ENCODE results near the gene GSTM3.

- TF ChIP-seq CTCF (IDR thresholded peaks at IDR 0.05 in 2 of 3, conservative IDR thresholded peaks at IDR 0.05 in 1 of 3; ENCODE audit: control insufficient read depth in 2 of 3, extremely low read depth in 1 of 3, insufficient read depth in 1 of 3, low read depth in 3 of 3, low read length in 3 of 3), result no peak
- TF ChIP-seq, protein P1, sequence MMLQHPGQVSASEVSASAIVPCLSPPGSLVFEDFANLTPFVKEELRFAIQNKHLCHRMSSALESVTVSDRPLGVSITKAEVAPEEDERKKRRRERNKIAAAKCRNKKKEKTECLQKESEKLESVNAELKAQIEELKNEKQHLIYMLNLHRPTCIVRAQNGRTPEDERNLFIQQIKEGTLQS (IDR thresholded peaks at IDR 0.05; ENCODE audit: borderline replicate concordance, extremely low read depth, low read depth, low read length), result no peak
- TF ChIP-seq PAX5 (IDR thresholded peaks at IDR 0.05; ENCODE audit: borderline replicate concordance, low read depth, low read length), result no peak
- no peak for TF ChIP-seq TCF7 (IDR thresholded peaks at IDR 0.05; ENCODE audit: borderline replicate concordance)
- no peak for TF ChIP-seq YY1 (IDR thresholded peaks at IDR 0.05; ENCODE audit: low read depth, low read length)
- TF ChIP-seq EP300 (IDR thresholded peaks at IDR 0.05; ENCODE audit: borderline replicate concordance in 1 of 2, control insufficient read depth in 1 of 2, low read depth in 2 of 2, low read length in 2 of 2), result no peak
- TF ChIP-seq EZH2 (IDR thresholded peaks at IDR 0.05; ENCODE audit: borderline replicate concordance, control insufficient read depth, low read depth, low read length), result no peak
- TF ChIP-seq POLR2A (IDR thresholded peaks at IDR 0.05; ENCODE audit: low read depth, low read length), result no peak
- TF ChIP-seq RB1 (IDR thresholded peaks at IDR 0.05; ENCODE audit: borderline replicate concordance), result no peak
- TF ChIP-seq BHLHE40 (IDR thresholded peaks at IDR 0.05; ENCODE audit: borderline replicate concordance in 1 of 2, low read depth in 2 of 2, low read length in 1 of 2), result no peak
- no peak for TF ChIP-seq FOS (IDR thresholded peaks at IDR 0.05; ENCODE audit: borderline replicate concordance, extremely low read depth, insufficient read length)
- TF ChIP-seq GABPA (IDR thresholded peaks at IDR 0.05; ENCODE audit: low read depth), result no peak
- TF ChIP-seq ZSCAN29 (IDR thresholded peaks at IDR 0.05), result no peak
Observed at GRCh38 chr1:109786531-109787021, 45.7 kb upstream of the GSTM3 start.

All from GM12878 (cell line).